Memory B cell (primary cell): ENCODE data around the gene CARD8.
A peak's percentile ranks its signal among the peaks of the same experiment; 100 is the strongest.
"Not testable (repeated sequence)": the region's sequence is repeated elsewhere in the genome, so short reads cannot be mapped to it uniquely, and the experiment has no call there.

Experiments
- ATAC-seq: fragments of 150-1000 bp; cut with Tn5 transposase; 2 replicates; pipeline ENCODE4 v1.10.0; 2021; ENCODE audit warnings: low read depth, mild to moderate bottlenecking, moderate library complexity
- DNase-seq, 2 donors: peaks; one replicate each; pipeline ENCODE4 v3.0.0; 2022; ENCODE audit warnings: low spot score in 2 of 2
- H3K27ac Mint-ChIP-seq: one replicate; pipeline ENCODE4 v1.8.0; 2022; ENCODE audit warnings: mild to moderate bottlenecking, moderate library complexity, mixed read lengths
- H3K27me3 Mint-ChIP-seq: one replicate; pipeline ENCODE4 v1.8.0; 2022; ENCODE audit warnings: mixed read lengths
- H3K36me3 Mint-ChIP-seq: one replicate; pipeline ENCODE4 v1.8.0; 2022; ENCODE audit warnings: mild to moderate bottlenecking, mixed read lengths
- H3K4me1 Mint-ChIP-seq: one replicate; pipeline ENCODE4 v1.8.0; 2022; ENCODE audit warnings: mixed read lengths
- H3K4me3 Mint-ChIP-seq: one replicate; pipeline ENCODE4 v1.8.0; 2022; ENCODE audit warnings: mild to moderate bottlenecking, moderate library complexity, mixed read lengths
- H3K9me3 Mint-ChIP-seq: one replicate; pipeline ENCODE4 v1.8.0; 2022; ENCODE audit warnings: mixed read lengths

CARD8 gene

DNA sequence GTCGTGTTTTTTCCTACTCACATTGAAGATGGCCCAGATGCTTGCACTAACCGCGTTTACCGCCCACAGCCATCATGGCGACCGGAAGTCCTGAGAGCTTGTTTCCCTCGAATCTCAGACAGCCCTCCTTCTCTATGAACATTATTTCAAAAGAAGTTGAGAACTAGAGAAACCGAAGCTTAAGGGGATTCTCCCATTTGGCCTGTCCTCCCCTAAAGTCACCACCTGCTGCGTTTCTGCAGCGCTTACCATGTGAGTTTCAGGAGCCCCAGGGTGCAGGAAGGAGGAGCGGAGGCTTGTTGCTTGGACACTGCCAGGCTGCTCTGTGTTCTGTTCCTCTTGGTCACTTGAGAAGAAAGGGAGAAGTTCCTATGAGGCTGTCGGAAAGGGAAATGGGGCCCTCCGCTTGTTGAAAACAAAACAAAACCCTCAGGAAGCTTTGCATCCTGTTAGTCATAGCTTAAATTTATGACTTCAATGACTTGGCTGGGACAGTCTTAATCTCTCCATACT is 6.2 kb downstream of the CARD8 start:
- Mint-ChIP-seq H3K36me3 (peaks cover 13% of the 10 kb centered on the region), H3K9me3 (no peaks in the 10 kb centered on the region), H3K4me3 (peak overlapping the region; percentile 88), H3K27ac (peak overlapping the region; percentile 95), H3K4me1 (peaks cover 25% of the 10 kb centered on the region), H3K27me3 (no peaks in the 10 kb centered on the region)
- DNase-seq, result peak; percentile 31 to 33
- ATAC-seq, result peak; percentile 93

DNA sequence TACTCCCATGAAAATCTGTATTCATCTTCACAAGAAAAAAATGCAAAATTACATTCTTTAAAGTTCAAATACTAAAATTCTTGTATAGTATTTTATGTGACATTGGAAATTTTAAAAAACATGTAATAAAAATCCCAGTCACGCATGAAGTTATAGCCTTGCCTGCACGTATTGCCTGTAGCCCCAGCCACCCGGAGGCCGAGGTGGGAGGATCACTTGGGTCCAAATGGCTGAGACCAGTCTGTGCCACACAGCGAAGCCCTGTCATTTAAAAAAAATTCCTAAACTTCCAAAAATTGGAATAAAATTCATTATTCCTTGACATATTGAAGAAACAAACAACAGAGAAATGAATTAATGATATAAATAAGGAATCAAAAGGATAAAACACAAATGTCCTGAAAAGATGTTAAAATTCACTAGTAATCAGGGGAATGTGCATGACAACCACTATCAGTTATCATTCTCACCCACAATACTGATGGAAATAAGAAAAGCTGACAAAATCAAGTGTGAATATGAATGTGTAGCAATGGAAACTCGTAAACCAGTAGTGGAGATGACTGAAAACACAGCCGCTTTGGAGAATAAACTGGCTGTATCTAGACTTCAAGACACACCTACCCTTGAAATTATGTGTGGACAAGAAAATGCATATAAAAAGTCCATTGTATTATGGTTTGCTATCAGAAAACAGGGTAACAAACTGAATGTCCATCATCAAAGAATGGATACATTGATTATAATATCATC is 7.5 kb downstream of the CARD8 start:
- Mint-ChIP-seq H3K27me3 (no peaks in the 10 kb centered on the region), H3K36me3 (peaks cover 17% of the 10 kb centered on the region), H3K27ac (peak overlapping the region; percentile 95), H3K9me3 (no peaks in the 10 kb centered on the region), H3K4me1 (peaks cover 28% of the 10 kb centered on the region), H3K4me3 (peak overlapping the region; percentile 82)
- DNase-seq, result no peak
- ATAC-seq, result no peak

DNA sequence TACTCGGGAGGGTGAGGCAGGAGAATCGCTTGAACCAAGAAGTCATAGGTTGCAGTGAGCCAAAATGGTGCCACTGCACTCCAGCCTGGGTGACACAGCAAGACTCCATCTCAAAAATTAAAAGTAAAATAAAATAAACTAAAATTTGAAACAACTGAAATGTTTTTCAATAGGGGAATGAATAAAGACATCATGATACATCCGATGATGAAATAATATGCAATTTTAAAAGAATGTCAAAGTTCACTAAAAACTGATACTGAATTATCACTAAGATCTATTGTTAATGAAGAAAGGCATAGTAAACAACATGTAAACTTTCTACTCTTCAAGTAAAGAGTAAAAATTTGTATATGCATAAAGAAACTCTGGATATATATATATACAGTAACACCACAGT is 8.5 kb downstream of the CARD8 start:
- DNase-seq (no peak), ATAC-seq (no peak)
- no peaks in the 10 kb centered on the region for H3K9me3 Mint-ChIP-seq
- no peak overlapping the region for H3K27ac Mint-ChIP-seq
- no peaks in the 10 kb centered on the region for H3K27me3 Mint-ChIP-seq
- peaks cover 17% of the 10 kb centered on the region for H3K36me3 Mint-ChIP-seq
- H3K4me3 Mint-ChIP-seq, result no peak overlapping the region
- peaks cover 25% of the 10 kb centered on the region for H3K4me1 Mint-ChIP-seq

DNA sequence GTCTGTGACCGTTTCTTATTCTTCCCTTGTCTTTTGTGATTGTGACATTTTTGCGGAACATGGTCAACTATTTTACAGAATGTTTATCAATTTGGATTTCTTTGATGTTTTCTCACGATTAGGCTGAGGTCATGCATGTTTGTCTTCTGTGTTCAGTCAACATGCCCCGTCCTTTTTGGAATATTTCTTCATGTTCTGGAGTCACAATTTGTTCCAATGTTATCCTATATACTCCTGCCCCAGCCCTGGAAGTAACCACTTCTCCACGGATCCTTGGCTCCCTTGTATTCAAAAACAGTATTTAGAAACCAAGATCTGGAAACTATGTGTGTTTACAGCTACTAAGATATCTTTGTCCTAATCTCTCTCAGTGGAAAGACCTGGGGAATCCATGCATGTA is 9.6 kb downstream of the CARD8 start:
- peaks cover 23% of the 10 kb centered on the region for H3K36me3 Mint-ChIP-seq
- H3K4me1 Mint-ChIP-seq, result peaks cover 27% of the 10 kb centered on the region
- H3K9me3 Mint-ChIP-seq, result no peaks in the 10 kb centered on the region
- H3K4me3 Mint-ChIP-seq, result no peak overlapping the region
- DNase-seq (no peak), ATAC-seq (no peak)
- no peak overlapping the region for H3K27ac Mint-ChIP-seq
- H3K27me3 Mint-ChIP-seq, result no peaks in the 10 kb centered on the region

DNA sequence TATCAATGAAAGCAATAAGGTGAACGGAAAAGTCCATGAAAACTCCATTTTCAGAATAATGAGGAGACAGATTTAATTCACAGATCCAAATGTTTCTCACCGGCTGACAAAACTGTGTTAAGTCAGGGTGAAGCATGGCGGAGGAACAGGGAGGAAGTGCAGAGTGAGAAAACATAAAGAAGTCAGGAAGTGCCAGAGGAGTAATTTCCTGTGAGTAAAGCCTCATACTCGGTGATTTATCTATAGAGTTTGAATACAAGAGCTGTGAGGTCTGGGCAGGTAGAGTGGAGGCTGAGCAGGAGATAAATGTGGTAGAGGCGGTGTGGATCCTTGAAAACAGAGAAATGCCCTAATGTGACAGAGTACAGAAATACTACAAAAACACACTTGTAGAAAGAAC is 11.4 kb downstream of the CARD8 start:
- Mint-ChIP-seq H3K27me3 (no peaks in the 10 kb centered on the region), H3K36me3 (peaks cover 30% of the 10 kb centered on the region), H3K4me1 (peaks cover 21% of the 10 kb centered on the region), H3K9me3 (no peaks in the 10 kb centered on the region), H3K4me3 (peak overlapping the region; percentile 83), H3K27ac (peak overlapping the region; percentile 92)
- ATAC-seq (peak; percentile 72), DNase-seq (no peak)

DNA sequence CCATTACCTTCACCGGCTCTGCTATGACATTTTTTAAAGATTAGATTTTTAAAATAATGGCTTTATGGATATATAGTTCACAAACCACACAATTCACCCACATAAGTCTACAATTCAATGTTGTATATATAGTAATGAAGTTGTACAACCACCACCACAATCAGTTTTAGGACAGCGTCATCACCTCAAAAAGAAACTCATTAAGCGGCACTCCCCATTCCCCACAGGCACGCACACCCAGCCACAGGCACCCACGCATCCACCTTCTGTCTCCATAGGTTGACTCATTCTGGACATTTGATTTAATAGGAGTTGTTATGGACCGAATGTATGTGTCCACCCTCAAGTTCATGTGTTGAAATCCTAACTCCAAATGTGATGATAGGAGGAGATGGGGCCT is 13.9 kb downstream of the CARD8 start:
- Mint-ChIP-seq H3K36me3 (peaks cover 33% of the 10 kb centered on the region), H3K27ac (peak overlapping the region; percentile 70), H3K4me1 (peaks cover 21% of the 10 kb centered on the region)
- not testable (repeated sequence) for DNase-seq, H3K9me3 Mint-ChIP-seq, H3K27me3 Mint-ChIP-seq, H3K4me3 Mint-ChIP-seq, ATAC-seq

DNA sequence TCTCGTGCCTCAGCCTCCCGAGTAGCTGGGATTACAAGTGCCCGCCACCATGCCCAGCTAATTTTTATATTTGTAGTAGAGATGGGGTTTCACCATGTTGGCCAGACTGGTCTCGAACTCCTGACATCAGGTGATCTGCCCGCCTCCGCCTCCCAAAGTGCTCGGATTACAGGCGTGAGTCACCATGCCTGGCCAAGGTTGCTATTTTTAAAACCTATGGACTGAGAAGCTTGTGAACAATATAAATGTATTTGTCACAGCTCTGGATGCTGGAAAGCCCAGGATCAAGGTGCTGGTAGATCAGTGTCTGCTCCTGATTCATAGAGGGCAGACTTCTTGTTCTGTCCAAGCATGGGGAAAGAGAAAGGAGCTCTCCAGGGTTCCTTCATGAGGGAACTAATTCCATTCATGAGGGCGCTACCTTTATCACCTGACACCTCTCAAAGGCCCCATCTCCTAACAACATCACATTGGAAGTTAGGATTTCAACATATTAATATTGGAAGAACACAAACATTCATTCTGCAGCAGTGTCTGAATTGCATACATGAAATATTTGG is 16.1 kb downstream of the CARD8 start:
- peaks cover 16% of the 10 kb centered on the region for H3K4me1 Mint-ChIP-seq
- DNase-seq (no peak), ATAC-seq (no peak)
- no peaks in the 10 kb centered on the region for H3K9me3 Mint-ChIP-seq
- peaks cover 31% of the 10 kb centered on the region for H3K36me3 Mint-ChIP-seq
- H3K27ac Mint-ChIP-seq, result no peak overlapping the region
- H3K27me3 Mint-ChIP-seq, result no peaks in the 10 kb centered on the region
- no peak overlapping the region for H3K4me3 Mint-ChIP-seq

DNA sequence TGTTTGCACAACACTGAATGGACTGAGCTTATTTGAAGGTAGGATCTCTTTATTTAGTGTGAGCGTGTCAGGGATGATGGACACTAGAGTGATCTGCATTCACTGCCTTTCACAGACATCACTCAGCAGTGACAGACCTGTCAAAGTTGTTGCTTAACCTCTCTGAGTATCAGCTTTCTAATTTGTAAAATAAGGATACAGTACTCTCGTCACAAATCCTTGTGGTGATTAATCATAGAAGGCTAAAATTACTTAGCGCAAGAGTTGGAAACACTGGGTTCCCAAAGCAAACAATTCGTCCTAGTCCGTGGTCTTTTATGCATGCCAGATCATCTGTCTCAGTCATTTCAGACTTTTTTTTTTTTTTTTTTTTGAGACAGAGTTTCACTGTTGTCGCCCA is 16.6 kb downstream of the CARD8 start:
- DNase-seq, result no peak
- ATAC-seq, result no peak
- Mint-ChIP-seq H3K27me3 (no peaks in the 10 kb centered on the region), H3K36me3 (peaks cover 30% of the 10 kb centered on the region), H3K4me3 (no peak overlapping the region), H3K9me3 (no peaks in the 10 kb centered on the region), H3K4me1 (peaks cover 12% of the 10 kb centered on the region), H3K27ac (no peak overlapping the region)

DNA sequence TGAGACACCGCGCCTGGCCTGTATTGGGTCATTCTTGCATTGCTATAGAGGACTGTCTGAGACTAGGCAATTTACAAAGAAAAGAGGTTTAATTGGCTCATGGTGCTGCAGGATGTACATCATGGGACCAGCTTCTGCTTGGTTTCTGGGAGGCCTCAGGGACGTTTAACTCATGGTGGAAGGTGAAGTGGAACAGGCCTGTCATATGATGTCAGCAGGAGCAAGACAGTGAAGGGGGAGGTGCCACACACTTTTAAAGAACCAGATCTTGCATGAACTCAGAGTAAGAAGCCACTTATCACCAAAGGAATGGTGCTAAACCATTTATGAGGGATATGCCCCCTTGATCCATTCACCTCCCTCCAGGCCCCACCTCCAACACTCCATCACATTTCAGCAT is 18.7 kb downstream of the CARD8 start:
- Mint-ChIP-seq H3K27ac (no peak overlapping the region), H3K4me3 (no peak overlapping the region), H3K27me3 (no peaks in the 10 kb centered on the region), H3K4me1 (peaks cover 13% of the 10 kb centered on the region), H3K36me3 (peaks cover 38% of the 10 kb centered on the region), H3K9me3 (no peaks in the 10 kb centered on the region)
- ATAC-seq (no peak), DNase-seq (no peak)

DNA sequence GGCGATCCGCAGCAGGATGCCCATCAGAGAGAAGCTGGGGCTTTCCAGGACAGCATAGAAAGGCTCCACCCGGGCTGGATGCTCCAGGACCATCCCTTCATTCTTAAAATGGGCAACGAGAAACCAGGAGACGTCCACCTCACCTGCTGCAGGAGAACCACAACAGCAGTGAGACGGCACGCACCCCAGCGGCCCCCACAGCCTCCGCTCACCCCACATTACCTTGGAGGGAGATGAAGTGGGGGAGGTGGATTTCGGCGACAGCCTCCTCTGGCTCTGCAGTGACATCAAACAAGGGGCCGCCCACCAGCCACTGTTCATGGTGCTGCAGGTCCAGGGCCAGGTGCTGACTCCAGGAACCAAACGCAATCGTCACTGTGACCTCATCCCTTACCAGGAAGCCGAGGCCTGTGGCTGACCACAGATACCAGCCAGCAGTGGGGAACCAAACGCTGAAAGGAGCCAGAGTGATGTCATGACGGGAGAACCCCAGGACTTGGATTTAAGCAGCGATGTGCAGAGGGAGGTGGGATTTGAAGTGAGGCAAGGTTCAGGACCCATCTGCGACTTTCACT is 25.1 kb downstream of the CARD8 start:
- Mint-ChIP-seq H3K27ac (no peak overlapping the region), H3K27me3 (no peaks in the 10 kb centered on the region), H3K4me1 (peaks cover 4% of the 10 kb centered on the region), H3K36me3 (peaks cover 47% of the 10 kb centered on the region), H3K9me3 (no peaks in the 10 kb centered on the region), H3K4me3 (no peak overlapping the region)
- DNase-seq (no peak), ATAC-seq (no peak)

DNA sequence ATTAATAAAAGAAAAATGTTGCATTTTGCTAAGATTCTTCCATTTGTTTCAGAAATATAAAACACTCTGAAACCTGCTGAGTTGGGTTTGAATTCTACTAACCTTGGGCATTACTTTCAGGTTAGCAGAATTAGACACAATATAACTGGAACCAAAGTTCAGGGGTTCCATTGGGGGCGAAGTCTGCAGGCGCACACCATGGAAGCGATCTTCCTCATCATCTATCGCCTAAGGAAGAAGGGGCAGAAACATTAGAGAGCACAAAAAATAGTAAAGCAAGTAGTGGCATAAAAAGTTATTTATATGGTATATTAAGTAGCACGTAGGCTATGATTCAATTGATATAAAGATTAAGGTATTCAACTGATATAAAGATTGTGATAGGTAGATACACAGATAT is 34.1 kb downstream of the CARD8 start:
- no peak overlapping the region for H3K27ac Mint-ChIP-seq

DNA sequence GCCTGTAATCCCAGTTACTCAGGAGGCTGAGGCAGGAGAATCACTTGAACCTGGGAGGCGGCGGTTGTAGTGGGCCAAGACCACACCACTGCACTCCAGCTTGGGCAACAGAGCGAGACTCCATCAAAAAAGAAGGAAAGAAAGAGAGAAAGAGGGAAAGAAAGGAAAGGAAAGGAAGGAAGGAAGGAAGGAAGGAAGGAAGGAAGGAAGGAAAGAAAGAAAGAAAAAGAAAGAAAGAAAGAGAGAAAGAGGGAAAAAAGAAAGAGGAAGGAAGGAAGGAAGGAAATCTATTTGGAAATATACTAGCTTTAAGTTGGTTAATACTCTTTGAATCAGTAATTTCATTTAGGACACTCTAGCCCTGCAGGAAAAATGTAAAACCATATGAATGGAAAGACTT is 34.9 kb downstream of the CARD8 start:
- not testable (repeated sequence) for ATAC-seq, H3K4me3 Mint-ChIP-seq, H3K27me3 Mint-ChIP-seq, H3K4me1 Mint-ChIP-seq, H3K27ac Mint-ChIP-seq, H3K9me3 Mint-ChIP-seq, DNase-seq
- peaks cover 23% of the 10 kb centered on the region for H3K36me3 Mint-ChIP-seq

More for the DNA sequence above, 34.1 kb downstream of the CARD8 start:
- DNase-seq (no peak), ATAC-seq (no peak)
- no peak overlapping the region for H3K4me3 Mint-ChIP-seq
- no peaks in the 10 kb centered on the region for H3K9me3 Mint-ChIP-seq
- no peaks in the 10 kb centered on the region for H3K27me3 Mint-ChIP-seq
- H3K36me3 Mint-ChIP-seq, result peaks cover 20% of the 10 kb centered on the region
- H3K4me1 Mint-ChIP-seq, result no peaks in the 10 kb centered on the region

DNA sequence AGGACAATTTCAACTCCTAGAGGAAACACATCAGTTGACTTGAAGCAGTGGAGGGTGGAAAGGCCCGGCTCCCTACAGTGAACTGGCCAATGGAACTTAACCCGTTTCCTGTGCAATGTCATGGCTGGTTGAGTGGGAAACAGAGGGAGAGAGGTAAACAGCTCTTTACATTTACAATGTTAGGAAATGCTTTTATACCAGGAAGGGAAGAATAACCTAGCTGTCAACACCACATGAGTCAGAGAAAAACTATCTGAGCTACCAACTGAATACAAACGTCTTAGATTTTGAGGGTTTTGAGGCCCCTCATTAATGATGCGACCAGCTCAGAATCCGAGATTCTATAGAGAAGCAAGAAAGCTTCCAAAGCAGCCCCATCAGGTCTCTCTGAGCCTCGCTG is 36.7 kb downstream of the CARD8 start:
- no peak overlapping the region for H3K4me3 Mint-ChIP-seq
- ATAC-seq (no peak), DNase-seq (no peak)
- no peaks in the 10 kb centered on the region for H3K27me3 Mint-ChIP-seq
- peaks cover 2% of the 10 kb centered on the region for H3K4me1 Mint-ChIP-seq
- H3K36me3 Mint-ChIP-seq, result peaks cover 28% of the 10 kb centered on the region
- H3K27ac Mint-ChIP-seq, result no peak overlapping the region
- H3K9me3 Mint-ChIP-seq, result no peaks in the 10 kb centered on the region

DNA sequence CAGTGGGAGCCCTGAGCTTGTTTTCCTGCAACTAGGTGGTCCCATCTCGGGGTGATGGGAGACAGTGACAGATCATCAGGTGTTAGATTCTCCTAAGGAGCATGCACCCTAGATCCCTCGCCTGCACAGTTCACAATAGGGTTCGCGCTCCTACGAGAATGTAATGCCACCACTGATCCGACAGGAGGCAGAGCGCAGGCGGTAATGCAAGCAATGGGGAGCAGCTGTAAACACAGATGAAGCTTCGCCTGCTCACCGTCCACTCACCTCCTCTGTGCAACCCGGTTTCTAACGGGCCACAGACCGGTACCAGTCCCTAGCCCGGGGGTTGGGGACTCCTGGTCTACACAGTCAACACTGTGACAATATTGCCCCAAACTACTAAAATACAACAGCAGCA is 38.8 kb downstream of the CARD8 start:
- no peak for DNase-seq
- Mint-ChIP-seq H3K4me3 (no peak overlapping the region), H3K27ac (no peak overlapping the region), H3K9me3 (no peaks in the 10 kb centered on the region), H3K36me3 (peaks cover 30% of the 10 kb centered on the region), H3K27me3 (no peaks in the 10 kb centered on the region), H3K4me1 (peaks cover 4% of the 10 kb centered on the region)
- ATAC-seq, result no peak
